Measurements from ENCODE around the gene SGCD. TPM values are rescaled to one million over a fixed set of nuclear protein-coding genes. Genes with fewer than 3 reads are reported as not detected.

The SGCD gene
- total RNA-seq, 1 donor from 2014 or later: 0.33 TPM

- DNase-seq (ENCODE audit: low read depth, low spot score): no peak
- Mint-ChIP-seq H3K27ac (ENCODE audit: unreplicated experiment) (no peak overlapping the region), H3K4me3 (no peak overlapping the region), H3K4me1 (peaks cover 4% of the 10 kb centered on the region), H3K36me3 (ENCODE audit: low read depth) (no peaks in the 10 kb centered on the region), H3K27me3 (ENCODE audit: low read depth) (no peaks in the 10 kb centered on the region), H3K9me3 (no peaks in the 10 kb centered on the region)
- TF ChIP-seq CTCF (conservative IDR thresholded peaks at IDR 0.05): no peak
These were observed 435.8 kb downstream of the SGCD start for GRCh38 chr5:156762771-156763170.

- Mint-ChIP-seq H3K4me1 (peaks cover 4% of the 10 kb centered on the region), H3K36me3 (ENCODE audit: low read depth) (no peaks in the 10 kb centered on the region), H3K27ac (ENCODE audit: unreplicated experiment) (no peak overlapping the region), H3K27me3 (ENCODE audit: low read depth) (no peaks in the 10 kb centered on the region), H3K4me3 (no peak overlapping the region), H3K9me3 (no peaks in the 10 kb centered on the region)
- DNase-seq (ENCODE audit: low read depth, low spot score): no peak
- no peak for TF ChIP-seq CTCF (conservative IDR thresholded peaks at IDR 0.05)
These were observed 437.4 kb downstream of the SGCD start for GRCh38 chr5:156764176-156764971.

GRCh38 chr5:156774273-156774672 lies 447.3 kb downstream of the SGCD start:
- Mint-ChIP-seq H3K9me3 (peaks cover 3% of the 10 kb centered on the region), H3K27ac (ENCODE audit: unreplicated experiment) (no peak overlapping the region), H3K27me3 (ENCODE audit: low read depth) (no peaks in the 10 kb centered on the region), H3K4me1 (no peaks in the 10 kb centered on the region), H3K4me3 (no peak overlapping the region), H3K36me3 (ENCODE audit: low read depth) (no peaks in the 10 kb centered on the region)
- TF ChIP-seq CTCF (conservative IDR thresholded peaks at IDR 0.05): no peak
- DNase-seq (ENCODE audit: low read depth, low spot score): no peak

- Mint-ChIP-seq H3K4me3 (no peak overlapping the region), H3K27ac (ENCODE audit: unreplicated experiment) (no peak overlapping the region), H3K27me3 (ENCODE audit: low read depth) (no peaks in the 10 kb centered on the region), H3K4me1 (no peaks in the 10 kb centered on the region), H3K36me3 (ENCODE audit: low read depth) (no peaks in the 10 kb centered on the region), H3K9me3 (peaks cover 3% of the 10 kb centered on the region)
- DNase-seq (ENCODE audit: low read depth, low spot score): no peak
- TF ChIP-seq CTCF (conservative IDR thresholded peaks at IDR 0.05): no peak
These were observed 451.3 kb downstream of the SGCD start for GRCh38 chr5:156778139-156778706.

- TF ChIP-seq CTCF (conservative IDR thresholded peaks at IDR 0.05): no peak
- H3K27me3 Mint-ChIP-seq (ENCODE audit: low read depth): no peaks in the 10 kb centered on the region
These were observed 451.8 kb downstream of the SGCD start for GRCh38 chr5:156778752-156779151.

More at GRCh38 chr5:156778752-156779151, 451.8 kb downstream of the SGCD start:
- DNase-seq (ENCODE audit: low read depth, low spot score): no peak
- Mint-ChIP-seq H3K27ac (ENCODE audit: unreplicated experiment) (no peak overlapping the region), H3K4me1 (no peaks in the 10 kb centered on the region), H3K4me3 (no peak overlapping the region), H3K36me3 (ENCODE audit: low read depth) (no peaks in the 10 kb centered on the region), H3K9me3 (peaks cover 3% of the 10 kb centered on the region)
